Breast epithelium (tissue), 3 donors: ENCODE measurements around the gene RAI1.

Experiments
- POLR2A ChIP-seq: fragments of 450-650 bp; IDR thresholded peaks from one replicate; pipeline ENCODE4 v1.6.1; 2016; ENCODE audit warnings: antibody characterized with exemption, mild to moderate bottlenecking, moderate library complexity
- TF ChIP-seq, protein P1 (sequence below), 3 donors: fragments of 450-650 bp; IDR thresholded peaks; one replicate each; pipeline ENCODE4 v1.5.1; 2016 to 2017; ENCODE audit warnings: antibody characterized with exemption in 3 of 3, mild to moderate bottlenecking in 3 of 3, moderate library complexity in 3 of 3

DNA sequence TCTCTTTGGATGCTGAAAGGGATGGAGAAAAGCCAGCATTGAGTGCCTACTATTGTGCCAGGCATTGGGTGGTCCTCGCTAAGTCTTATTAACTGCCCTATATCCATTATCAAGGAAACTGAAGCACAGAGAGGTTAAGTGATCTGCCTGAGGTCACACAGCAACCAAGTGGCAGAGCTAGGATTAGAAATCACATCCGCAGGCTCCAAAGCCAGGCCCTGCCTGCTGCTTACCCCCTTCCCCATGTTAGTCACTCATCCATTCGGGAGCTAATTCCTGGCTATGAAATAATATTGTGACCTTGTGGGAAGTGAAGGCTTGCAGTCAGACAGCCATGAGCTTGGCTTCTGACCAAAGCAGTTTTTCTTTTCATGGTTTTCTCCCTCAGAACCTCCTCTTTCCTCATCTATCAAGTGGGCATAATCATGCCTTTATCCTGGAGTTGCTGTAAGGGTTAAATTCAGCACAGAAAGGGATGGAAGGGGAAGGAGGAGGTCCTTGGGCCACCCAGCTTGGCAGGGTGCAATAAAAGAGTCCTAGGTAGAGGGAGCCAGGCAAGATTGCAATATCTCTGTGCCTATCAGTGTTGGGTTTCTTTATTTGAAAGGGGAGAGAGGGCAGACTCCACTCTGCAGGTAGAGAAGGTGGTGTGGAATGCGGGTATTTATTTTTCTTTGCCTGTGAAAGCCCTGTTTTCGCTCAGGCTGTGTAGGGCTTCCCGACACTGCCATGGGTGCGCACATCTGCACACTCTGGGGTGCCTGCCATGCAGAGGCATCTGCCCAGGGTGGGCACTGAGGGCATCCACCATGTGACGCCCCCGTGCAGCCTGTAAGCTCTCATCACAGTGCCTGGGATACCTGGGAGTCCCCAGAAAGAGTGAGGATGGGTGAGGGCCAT lies 11.3 kb downstream of the RAI1 start:
- TF ChIP-seq POLR2A = no peak
- TF ChIP-seq, protein P1, sequence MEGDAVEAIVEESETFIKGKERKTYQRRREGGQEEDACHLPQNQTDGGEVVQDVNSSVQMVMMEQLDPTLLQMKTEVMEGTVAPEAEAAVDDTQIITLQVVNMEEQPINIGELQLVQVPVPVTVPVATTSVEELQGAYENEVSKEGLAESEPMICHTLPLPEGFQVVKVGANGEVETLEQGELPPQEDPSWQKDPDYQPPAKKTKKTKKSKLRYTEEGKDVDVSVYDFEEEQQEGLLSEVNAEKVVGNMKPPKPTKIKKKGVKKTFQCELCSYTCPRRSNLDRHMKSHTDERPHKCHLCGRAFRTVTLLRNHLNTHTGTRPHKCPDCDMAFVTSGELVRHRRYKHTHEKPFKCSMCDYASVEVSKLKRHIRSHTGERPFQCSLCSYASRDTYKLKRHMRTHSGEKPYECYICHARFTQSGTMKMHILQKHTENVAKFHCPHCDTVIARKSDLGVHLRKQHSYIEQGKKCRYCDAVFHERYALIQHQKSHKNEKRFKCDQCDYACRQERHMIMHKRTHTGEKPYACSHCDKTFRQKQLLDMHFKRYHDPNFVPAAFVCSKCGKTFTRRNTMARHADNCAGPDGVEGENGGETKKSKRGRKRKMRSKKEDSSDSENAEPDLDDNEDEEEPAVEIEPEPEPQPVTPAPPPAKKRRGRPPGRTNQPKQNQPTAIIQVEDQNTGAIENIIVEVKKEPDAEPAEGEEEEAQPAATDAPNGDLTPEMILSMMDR (IDR thresholded peaks at IDR 0.05) = no peak
